Endometrium (tissue), 2 donors: ENCODE results near the gene GNPTAB.
"Not testable (repeated sequence)": the region's sequence is repeated elsewhere in the genome, so short reads cannot be mapped to it uniquely, and the experiment has no call there.

Source experiments
- FAIRE-seq: peaks from 2 replicates; lab custom pipeline; 2012; peaks lifted over from hg19 to GRCh38; lab: Jason Lieb, UNC
- donor health status: control.
- donor health status: control.

The GNPTAB gene

DNA sequence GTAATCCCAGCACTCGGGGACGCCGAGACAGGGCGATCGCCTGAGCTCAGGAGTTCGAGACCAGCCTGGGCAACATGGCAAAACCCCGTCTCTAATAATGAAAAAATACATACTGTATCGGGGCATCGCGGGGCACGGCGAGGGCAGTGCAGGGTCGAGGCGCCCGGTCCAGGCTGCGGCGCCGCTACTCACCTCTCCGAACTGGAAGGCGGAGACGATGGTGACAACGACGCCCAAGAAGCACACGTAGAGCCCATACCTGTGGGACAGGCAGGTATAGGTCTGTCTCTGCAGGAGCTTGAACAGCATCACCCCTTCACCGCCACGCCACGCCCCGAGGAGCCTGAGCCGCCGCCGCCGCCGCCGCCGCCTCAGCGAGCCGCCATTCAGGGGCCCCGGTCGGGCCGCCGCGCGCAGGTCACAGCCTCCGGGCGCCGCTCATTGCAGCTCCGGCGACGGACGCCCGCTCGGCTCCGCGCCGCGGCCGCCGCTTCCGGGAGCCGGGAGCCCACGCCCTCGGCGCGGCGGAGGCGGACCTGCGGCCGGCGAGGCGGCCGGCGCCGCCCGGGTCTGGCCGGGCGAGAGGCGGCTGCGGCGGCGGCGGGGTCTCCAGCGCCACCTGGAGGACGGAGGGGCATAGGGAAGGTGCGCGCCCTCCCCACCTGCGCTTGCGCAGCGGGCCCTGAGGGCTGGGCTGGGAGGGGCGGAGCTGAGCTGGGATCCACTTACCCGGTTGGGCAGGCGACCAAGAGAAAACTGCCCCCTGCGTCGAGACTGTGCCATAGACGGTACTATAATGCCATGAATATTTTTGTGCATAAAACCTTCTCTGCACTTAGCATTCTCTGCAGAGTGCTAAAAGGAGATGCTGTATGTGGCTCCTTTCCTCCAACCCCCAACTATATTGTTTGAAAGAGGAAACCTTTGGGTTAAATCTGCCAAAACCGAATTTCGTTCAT lies at the start of gene GNPTAB:
Gene GNPTAB, minus strand, starts transcription at position 593 of the 959 bp plus-strand sequence. Its CDS starts 284 bp downstream, at position 309.
- no peak for FAIRE-seq

DNA sequence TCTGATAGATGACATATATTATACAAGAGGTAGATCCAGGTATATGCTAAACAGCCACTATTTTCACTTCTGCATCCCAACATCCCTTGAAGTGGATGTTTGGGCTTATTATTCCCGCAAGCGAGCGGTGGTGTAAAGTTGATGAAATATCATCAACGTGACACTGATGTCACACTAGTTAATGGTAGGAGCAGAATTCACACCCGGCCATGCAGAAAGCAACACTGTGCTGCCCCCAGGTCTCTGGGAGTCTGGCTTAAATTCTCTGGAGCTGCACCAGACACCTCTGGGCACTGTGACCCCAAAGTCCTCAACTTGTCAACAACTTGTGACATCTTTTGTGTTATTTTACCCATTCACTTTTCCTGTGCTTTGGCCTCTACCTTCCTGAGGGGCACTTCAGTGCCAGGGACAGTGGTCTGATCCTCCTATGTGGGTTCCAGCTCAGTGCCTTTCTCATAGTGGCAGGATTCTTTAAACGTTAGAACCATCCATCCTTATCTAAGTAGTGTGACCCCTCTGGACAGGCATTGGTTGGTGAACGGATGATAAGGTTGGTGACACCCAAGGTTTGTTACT lies 47.6 kb upstream of the GNPTAB start:
- FAIRE-seq, result no peak

GRCh38 chr12:101877806-101878242 lies 47.1 kb upstream of the GNPTAB start:
- FAIRE-seq, result no peak

GRCh38 chr12:101876861-101877805 lies 46.4 kb upstream of the GNPTAB start, which contains the start of gene DRAM1:
Gene DRAM1, plus strand, starts transcription at chr12:101877580. Its CDS starts 210 bp downstream, at chr12:101877790.
- FAIRE-seq, result no peak

DNA sequence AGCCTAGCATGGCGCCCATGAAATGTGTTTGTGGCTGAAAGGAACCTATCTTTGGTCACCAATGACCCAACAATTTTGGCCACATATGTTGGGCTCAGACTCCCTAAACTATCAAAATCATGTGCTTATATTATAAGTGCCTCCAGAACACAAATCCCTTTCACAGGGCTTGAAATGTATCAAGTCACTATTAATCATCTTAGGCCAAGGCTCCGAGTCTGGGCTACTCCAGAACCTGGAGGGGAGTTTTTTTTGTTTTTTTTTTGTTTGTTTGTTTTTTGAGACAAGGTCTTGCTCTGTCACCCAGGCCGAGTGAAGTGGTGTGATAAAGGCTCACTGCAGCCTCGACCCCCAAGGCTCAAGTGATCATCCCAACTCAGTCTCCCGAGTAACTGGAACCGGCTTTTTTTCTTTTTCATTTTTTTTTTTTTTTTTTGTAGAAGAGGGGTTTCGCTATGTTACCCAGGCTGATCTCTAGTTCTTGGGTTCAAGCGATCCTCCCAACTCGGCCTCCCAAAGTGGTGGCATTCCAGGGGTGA lies 45.6 kb upstream of the GNPTAB start:
- no peak for FAIRE-seq

DNA sequence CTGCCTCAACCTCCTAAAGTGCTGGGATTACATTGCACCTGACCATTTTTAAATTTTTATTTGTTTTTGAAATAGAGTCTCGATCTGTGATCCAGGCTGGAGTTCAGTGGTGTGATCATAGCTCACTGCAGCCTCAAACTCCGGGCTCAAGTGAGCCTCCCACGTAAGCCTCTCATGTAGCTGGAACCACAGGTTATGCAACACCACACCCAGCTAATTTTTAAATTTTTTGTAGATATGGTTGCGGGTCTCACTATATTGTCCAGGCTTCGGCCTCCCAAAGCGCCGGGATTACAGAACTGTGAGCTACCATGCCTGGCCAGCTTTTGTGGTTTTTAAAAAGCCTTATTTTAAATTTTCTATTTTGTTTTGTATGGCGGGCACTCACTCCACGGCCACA lies 44.4 kb upstream of the GNPTAB start:
- FAIRE-seq, result no peak

- no peak for FAIRE-seq
Measured at GRCh38 chr12:101870925-101871324, 40.2 kb upstream of the GNPTAB start.

GRCh38 chr12:101867619-101868018 lies 36.9 kb upstream of the GNPTAB start:
- FAIRE-seq, result not testable (repeated sequence)

GRCh38 chr12:101866615-101867373 lies 36.0 kb upstream of the GNPTAB start:
- FAIRE-seq, result no peak

- no peak for FAIRE-seq
Measured at GRCh38 chr12:101863981-101864380, 33.2 kb upstream of the GNPTAB start.

GRCh38 chr12:101862245-101862644 lies 31.5 kb upstream of the GNPTAB start:
- FAIRE-seq, result no peak

GRCh38 chr12:101861688-101862087 lies 30.9 kb upstream of the GNPTAB start:
- FAIRE-seq, result not testable (repeated sequence)

- FAIRE-seq, result no peak
Measured at GRCh38 chr12:101859664-101860607, 29.2 kb upstream of the GNPTAB start.

- FAIRE-seq, result no peak
Measured at GRCh38 chr12:101858361-101858760, 27.6 kb upstream of the GNPTAB start.

DNA sequence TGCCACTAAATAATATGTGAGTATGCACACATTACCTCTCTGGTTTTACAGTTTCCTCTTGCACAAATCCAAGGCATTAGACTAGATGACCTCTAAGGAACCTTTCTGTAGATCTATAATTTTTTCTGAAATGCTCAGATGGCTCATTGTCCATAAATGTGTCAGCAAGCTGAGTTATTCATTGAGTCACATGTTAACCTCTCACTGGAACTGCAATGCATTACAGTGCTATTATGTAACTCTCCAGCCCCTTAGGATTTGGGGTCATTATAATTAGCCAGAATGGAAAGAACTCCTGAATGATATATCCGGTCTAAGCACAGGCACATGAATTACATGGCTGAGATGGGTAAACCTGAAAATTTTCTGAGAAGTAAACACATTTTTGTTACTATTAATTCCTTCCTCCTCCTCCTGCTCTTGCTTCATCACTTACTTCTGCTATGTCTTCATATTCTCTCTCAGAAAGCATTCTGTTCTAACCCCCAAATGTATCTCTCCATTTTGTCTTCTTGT lies 26.3 kb upstream of the GNPTAB start:
- no peak for FAIRE-seq

DNA sequence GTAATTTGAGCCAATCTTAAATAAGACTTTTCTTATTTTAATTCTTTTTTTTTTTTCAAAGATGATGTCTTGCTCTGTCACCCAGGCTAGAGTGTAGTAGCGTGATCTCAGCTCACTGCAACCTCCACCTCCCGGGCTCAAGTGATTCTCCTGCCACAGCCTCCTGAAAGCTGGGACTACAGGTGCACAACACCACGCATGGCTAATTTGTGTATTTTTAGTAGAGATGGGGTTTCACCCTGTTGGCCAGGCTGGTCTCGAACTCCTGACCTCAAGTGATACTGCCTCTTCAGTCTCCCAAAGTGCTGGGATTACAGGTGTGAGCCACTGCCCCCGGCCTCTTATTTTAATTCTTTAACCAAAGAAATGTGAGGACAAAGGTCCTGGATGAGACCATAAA lies 25.9 kb upstream of the GNPTAB start:
- FAIRE-seq, result not testable (repeated sequence)

DNA sequence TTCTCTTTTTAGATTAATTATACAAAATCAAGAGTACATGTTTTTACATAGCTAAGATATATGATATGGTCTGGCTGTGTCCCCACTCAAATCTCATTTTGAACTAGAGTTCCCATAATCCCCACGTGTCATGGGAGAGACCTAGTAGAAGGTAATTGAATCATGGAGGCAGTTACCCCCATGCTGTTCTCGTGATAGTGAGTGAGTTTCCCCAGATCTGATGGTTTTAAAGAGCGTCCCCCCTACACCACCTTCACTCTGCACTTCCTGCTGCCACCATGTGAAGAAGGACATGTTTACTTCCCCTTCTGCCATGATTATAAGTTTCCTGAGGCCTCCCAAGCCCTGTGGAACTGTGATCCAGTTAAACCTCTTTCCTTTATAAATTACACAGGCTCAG lies 25.2 kb upstream of the GNPTAB start:
- FAIRE-seq, result no peak

DNA sequence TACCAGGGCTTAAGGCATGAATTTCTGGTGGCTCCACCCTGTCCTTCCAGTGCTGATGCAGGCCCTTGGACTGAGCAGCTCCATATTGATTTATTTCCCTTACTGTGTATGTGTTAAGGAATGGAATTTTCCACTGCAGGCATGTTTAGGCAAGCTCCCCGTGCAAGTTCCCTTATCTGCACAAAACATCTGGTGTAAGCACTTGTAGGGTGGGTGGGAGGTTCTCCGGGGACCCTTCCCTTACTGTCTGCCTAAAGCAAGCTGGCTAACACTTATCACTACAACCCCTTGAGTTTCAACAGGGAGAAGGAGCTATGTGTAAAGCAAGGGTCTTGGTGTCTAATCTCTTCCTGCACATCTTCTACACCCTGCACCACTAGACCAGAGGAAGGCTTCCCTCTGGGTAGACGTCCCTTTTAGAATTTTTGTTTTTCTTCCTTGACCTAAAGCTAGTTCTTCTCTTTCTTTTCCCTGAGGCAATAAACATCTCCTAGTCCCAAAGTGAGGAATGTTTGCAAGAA lies 24.7 kb upstream of the GNPTAB start:
- no peak for FAIRE-seq

GRCh38 chr12:101854747-101855146 lies 24.0 kb upstream of the GNPTAB start:
- no peak for FAIRE-seq
